Nephron (organoid): Measurements from ENCODE around the gene RBBP4.
"Not testable (repeated sequence)": the region's sequence is repeated elsewhere in the genome, so short reads cannot be mapped to it uniquely, and the experiment has no call there.

ENCODE experiments used
- H3K27ac Mint-ChIP-seq, 3 experiments: 2 replicates each; pipeline ENCODE4 v1.8.0; 2020; ENCODE audit warnings: mixed read lengths in 3 of 3, mild to moderate bottlenecking in 2 of 3, moderate library complexity in 1 of 3
- H3K27me3 Mint-ChIP-seq: 2 replicates; pipeline ENCODE4 v1.8.0; 2021; ENCODE audit warnings: low read depth, mild to moderate bottlenecking, moderate library complexity, mixed read lengths
- H3K36me3 Mint-ChIP-seq: 2 replicates; pipeline ENCODE4 v1.8.0; 2020; ENCODE audit warnings: low read depth, mixed read lengths
- H3K4me1 Mint-ChIP-seq: 2 replicates; pipeline ENCODE4 v1.8.0; 2020; ENCODE audit warnings: mixed read lengths
- H3K4me3 Mint-ChIP-seq, 3 experiments: 2 replicates each; pipeline ENCODE4 v1.8.0; 2020; ENCODE audit warnings: mild to moderate bottlenecking in 3 of 3, mixed read lengths in 3 of 3, moderate library complexity in 2 of 3
- H3K9me3 Mint-ChIP-seq: 2 replicates; pipeline ENCODE4 v1.8.0; 2020; ENCODE audit warnings: mixed read lengths
- CTCF ChIP-seq, 3 experiments: fragments of 200-600 bp; sonication (generic); IDR thresholded peaks; one replicate each; pipeline ENCODE4 v1.5.0; 2021; ENCODE audit warnings: antibody characterized with exemption in 3 of 3; ENCODE audit not compliant: unreplicated experiment in 3 of 3

The RBBP4 gene

GRCh38 chr1:32622806-32623681, 28.0 kb upstream of the RBBP4 start:
- Mint-ChIP-seq H3K27me3 (no peaks in the 10 kb centered on the region), H3K4me3 (no peak overlapping the region), H3K36me3 (peaks cover 55% of the 10 kb centered on the region), H3K9me3 (no peaks in the 10 kb centered on the region), H3K4me1 (peaks cover 5% of the 10 kb centered on the region), H3K27ac (no peak overlapping the region)
- TF ChIP-seq CTCF (IDR thresholded peaks at IDR 0.05; ENCODE audit: unreplicated experiment in 3 of 3): no peak

- Mint-ChIP-seq H3K27ac (no peak overlapping the region), H3K4me3 (no peak overlapping the region), H3K27me3 (no peaks in the 10 kb centered on the region), H3K9me3 (no peaks in the 10 kb centered on the region), H3K36me3 (peaks cover 52% of the 10 kb centered on the region), H3K4me1 (peaks cover 5% of the 10 kb centered on the region)
- TF ChIP-seq CTCF (IDR thresholded peaks at IDR 0.05; ENCODE audit: unreplicated experiment in 3 of 3): no peak
These were observed 27.2 kb upstream of the RBBP4 start for GRCh38 chr1:32623775-32624174.

- no peaks in the 10 kb centered on the region for H3K9me3 Mint-ChIP-seq
- peaks cover 47% of the 10 kb centered on the region for H3K36me3 Mint-ChIP-seq
- no peak overlapping the region for H3K27ac Mint-ChIP-seq
- peaks cover 5% of the 10 kb centered on the region for H3K4me1 Mint-ChIP-seq
- TF ChIP-seq CTCF (IDR thresholded peaks at IDR 0.05; ENCODE audit: unreplicated experiment in 3 of 3): no peak
- no peaks in the 10 kb centered on the region for H3K27me3 Mint-ChIP-seq
- no peak overlapping the region for H3K4me3 Mint-ChIP-seq
These were observed 24.8 kb upstream of the RBBP4 start for GRCh38 chr1:32626176-32626575.

GRCh38 chr1:32627596-32628162, 23.3 kb upstream of the RBBP4 start:
- Mint-ChIP-seq H3K36me3 (peaks cover 38% of the 10 kb centered on the region), H3K4me1 (peaks cover 5% of the 10 kb centered on the region), H3K4me3 (no peak overlapping the region), H3K27me3 (no peaks in the 10 kb centered on the region), H3K9me3 (no peaks in the 10 kb centered on the region), H3K27ac (no peak overlapping the region)
- no peak for TF ChIP-seq CTCF (IDR thresholded peaks at IDR 0.05; ENCODE audit: unreplicated experiment in 3 of 3)

- not testable (repeated sequence) for H3K4me3 Mint-ChIP-seq, H3K27me3 Mint-ChIP-seq, H3K9me3 Mint-ChIP-seq, H3K27ac Mint-ChIP-seq, H3K4me1 Mint-ChIP-seq
- H3K36me3 Mint-ChIP-seq: peaks cover 39% of the 10 kb centered on the region
These were observed 20.8 kb upstream of the RBBP4 start for GRCh38 chr1:32630173-32630572.

GRCh38 chr1:32632829-32633228, 18.2 kb upstream of the RBBP4 start:
- Mint-ChIP-seq H3K4me1 (no peaks in the 10 kb centered on the region), H3K36me3 (peaks cover 37% of the 10 kb centered on the region), H3K4me3 (no peak overlapping the region)

More at GRCh38 chr1:32632829-32633228, 18.2 kb upstream of the RBBP4 start:
- TF ChIP-seq CTCF (IDR thresholded peaks at IDR 0.05; ENCODE audit: unreplicated experiment in 3 of 3): no peak
- H3K9me3 Mint-ChIP-seq: no peaks in the 10 kb centered on the region
- H3K27ac Mint-ChIP-seq: no peak overlapping the region
- H3K27me3 Mint-ChIP-seq: no peaks in the 10 kb centered on the region
